KG1 (cell line): Measurements from ENCODE around the gene NRG3.

Source experiments
- DNase-seq: peaks from one replicate; lab custom pipeline; 2025; lab: John Stamatoyannopoulos, UW

The NRG3 gene

GRCh38 chr10:82680608-82681007 is 805.6 kb downstream of the NRG3 start:
- no peak for DNase-seq

- no peak for DNase-seq
These were observed 809.0 kb downstream of the NRG3 start for GRCh38 chr10:82683945-82684344.

- DNase-seq = no peak
These were observed 810.1 kb downstream of the NRG3 start for GRCh38 chr10:82685087-82685486.

GRCh38 chr10:82691211-82691610 is 816.2 kb downstream of the NRG3 start:
- no peak for DNase-seq

- DNase-seq = no peak
These were observed 817.5 kb downstream of the NRG3 start for GRCh38 chr10:82692458-82692857.

GRCh38 chr10:82721831-82722230 is 846.8 kb downstream of the NRG3 start:
- DNase-seq = no peak

- no peak for DNase-seq
These were observed 847.3 kb downstream of the NRG3 start for GRCh38 chr10:82722273-82722672.

GRCh38 chr10:82736305-82736704 is 861.3 kb downstream of the NRG3 start:
- DNase-seq = no peak

- no peak for DNase-seq
These were observed 862.6 kb downstream of the NRG3 start for GRCh38 chr10:82737549-82737948.

GRCh38 chr10:82738592-82738991 is 863.6 kb downstream of the NRG3 start:
- no peak for DNase-seq

- no peak for DNase-seq
These were observed 867.5 kb downstream of the NRG3 start for GRCh38 chr10:82742478-82742877.

GRCh38 chr10:82742898-82743297 is 867.9 kb downstream of the NRG3 start:
- no peak for DNase-seq

GRCh38 chr10:82750538-82750937 is 875.5 kb downstream of the NRG3 start:
- no peak for DNase-seq

- DNase-seq = no peak
These were observed 882.4 kb downstream of the NRG3 start for GRCh38 chr10:82757397-82757796.

GRCh38 chr10:82757901-82758300 is 882.9 kb downstream of the NRG3 start:
- no peak for DNase-seq

GRCh38 chr10:82759050-82759449 is 884.1 kb downstream of the NRG3 start:
- DNase-seq = no peak

- DNase-seq = no peak
These were observed 887.6 kb downstream of the NRG3 start for GRCh38 chr10:82762641-82763040.

GRCh38 chr10:82768040-82768439 is 893.0 kb downstream of the NRG3 start:
- DNase-seq = no peak

GRCh38 chr10:82778908-82779307 is 903.9 kb downstream of the NRG3 start:
- no peak for DNase-seq

GRCh38 chr10:82796510-82796909 is 921.5 kb downstream of the NRG3 start:
- DNase-seq = no peak

GRCh38 chr10:82801289-82801688 is 926.3 kb downstream of the NRG3 start:
- no peak for DNase-seq

- DNase-seq = no peak
These were observed 936.6 kb downstream of the NRG3 start for GRCh38 chr10:82811621-82812020.

- DNase-seq = no peak
These were observed 938.9 kb downstream of the NRG3 start for GRCh38 chr10:82813856-82814255.

- no peak for DNase-seq
These were observed 939.6 kb downstream of the NRG3 start for GRCh38 chr10:82814635-82815034.

GRCh38 chr10:82815680-82816079 is 940.7 kb downstream of the NRG3 start:
- no peak for DNase-seq
